ENCODE data around the gene HABP2. TPM values are rescaled to one million over a fixed set of nuclear protein-coding genes. Genes with fewer than 3 reads are reported as not detected.

Gene HABP2
- total RNA-seq, 1 donor from 2014 or later: not detected

DNA sequence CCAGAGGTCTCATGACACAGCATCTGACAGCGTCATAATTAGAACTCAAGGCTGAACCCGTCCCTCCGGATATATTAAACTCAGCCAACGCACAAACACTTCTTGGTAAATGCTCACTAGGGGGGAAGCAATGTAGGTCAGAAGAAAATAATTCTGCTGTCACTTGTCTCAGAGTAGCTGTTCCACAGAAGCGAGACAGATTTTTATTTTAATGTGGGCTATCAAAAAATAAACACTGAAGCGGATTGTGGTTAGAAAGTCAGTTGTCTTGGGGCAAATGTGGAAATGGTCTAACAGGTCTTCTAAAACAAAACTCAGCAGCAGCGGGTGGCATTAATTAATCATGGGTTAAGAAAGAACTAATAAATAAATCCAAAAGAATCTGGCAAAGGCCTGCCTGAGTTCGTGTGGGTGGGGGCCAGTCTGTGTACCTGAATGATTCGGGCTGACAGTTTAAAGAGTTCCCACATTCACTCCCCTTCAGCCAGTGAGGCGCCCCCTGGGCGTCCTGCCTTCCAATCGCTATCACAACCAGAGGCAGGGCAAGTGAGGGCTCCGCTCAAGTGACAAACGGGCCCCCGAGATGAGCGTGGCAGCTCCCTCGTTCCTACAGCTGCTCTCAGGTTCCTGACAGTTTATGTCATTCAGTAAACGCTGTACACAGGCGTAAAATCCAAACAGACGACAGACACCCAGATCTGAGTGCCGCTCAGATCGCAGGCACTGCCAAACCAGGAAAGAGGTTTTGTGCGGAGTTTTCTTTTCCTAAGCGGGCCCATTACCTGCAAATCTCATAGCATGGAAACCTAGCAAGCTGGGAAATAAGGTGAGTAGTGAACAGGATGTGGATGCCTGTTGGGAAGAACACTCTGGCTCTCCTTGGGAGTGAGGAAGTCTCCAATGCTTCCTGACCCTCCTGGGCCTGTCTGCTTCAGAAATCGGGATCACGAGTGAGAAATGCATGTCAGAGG, 58.1 kb downstream of the HABP2 start:
- Mint-ChIP-seq H3K4me1 (ENCODE audit: low read depth) (peaks cover 6% of the 10 kb centered on the region), H3K27ac (ENCODE audit: unreplicated experiment) (no peak overlapping the region), H3K36me3 (ENCODE audit: low read depth) (no peaks in the 10 kb centered on the region), H3K27me3 (ENCODE audit: low read depth) (peaks cover 58% of the 10 kb centered on the region), H3K9me3 (ENCODE audit: low read depth) (no peaks in the 10 kb centered on the region), H3K4me3 (ENCODE audit: unreplicated experiment) (no peak overlapping the region)
- TF ChIP-seq, protein P1, sequence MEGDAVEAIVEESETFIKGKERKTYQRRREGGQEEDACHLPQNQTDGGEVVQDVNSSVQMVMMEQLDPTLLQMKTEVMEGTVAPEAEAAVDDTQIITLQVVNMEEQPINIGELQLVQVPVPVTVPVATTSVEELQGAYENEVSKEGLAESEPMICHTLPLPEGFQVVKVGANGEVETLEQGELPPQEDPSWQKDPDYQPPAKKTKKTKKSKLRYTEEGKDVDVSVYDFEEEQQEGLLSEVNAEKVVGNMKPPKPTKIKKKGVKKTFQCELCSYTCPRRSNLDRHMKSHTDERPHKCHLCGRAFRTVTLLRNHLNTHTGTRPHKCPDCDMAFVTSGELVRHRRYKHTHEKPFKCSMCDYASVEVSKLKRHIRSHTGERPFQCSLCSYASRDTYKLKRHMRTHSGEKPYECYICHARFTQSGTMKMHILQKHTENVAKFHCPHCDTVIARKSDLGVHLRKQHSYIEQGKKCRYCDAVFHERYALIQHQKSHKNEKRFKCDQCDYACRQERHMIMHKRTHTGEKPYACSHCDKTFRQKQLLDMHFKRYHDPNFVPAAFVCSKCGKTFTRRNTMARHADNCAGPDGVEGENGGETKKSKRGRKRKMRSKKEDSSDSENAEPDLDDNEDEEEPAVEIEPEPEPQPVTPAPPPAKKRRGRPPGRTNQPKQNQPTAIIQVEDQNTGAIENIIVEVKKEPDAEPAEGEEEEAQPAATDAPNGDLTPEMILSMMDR (IDR thresholded peaks at IDR 0.05): no peak
- no peak for DNase-seq (ENCODE audit: low spot score)

DNA sequence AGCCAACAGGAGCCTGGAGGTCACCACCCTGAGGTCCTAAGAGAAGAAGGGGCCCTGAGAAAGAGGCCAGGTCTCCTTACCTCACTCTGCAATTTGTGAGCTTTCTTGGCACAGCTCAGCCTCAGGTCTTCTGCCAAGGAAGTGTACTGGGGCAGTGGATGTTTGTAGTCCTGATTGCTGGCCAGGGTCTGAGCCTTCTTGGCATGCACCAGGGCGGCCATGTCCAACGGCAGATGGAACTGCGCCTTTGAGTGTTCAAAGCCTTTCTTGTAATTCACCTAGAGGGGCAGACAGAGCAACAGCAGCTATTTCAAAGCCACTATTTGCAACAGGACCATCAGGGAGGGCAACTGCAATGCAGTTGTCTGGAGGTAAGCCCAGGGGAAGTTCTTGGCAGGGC, 59.3 kb downstream of the HABP2 start:
- no peaks in the 10 kb centered on the region for H3K36me3 Mint-ChIP-seq (ENCODE audit: low read depth)
- TF ChIP-seq, protein P1 (IDR thresholded peaks at IDR 0.05): no peak
- H3K9me3 Mint-ChIP-seq (ENCODE audit: low read depth): no peaks in the 10 kb centered on the region
- peaks cover 70% of the 10 kb centered on the region for H3K27me3 Mint-ChIP-seq (ENCODE audit: low read depth)
- H3K4me3 Mint-ChIP-seq (ENCODE audit: unreplicated experiment): no peak overlapping the region
- DNase-seq (ENCODE audit: low spot score): no peak
- peaks cover 6% of the 10 kb centered on the region for H3K4me1 Mint-ChIP-seq (ENCODE audit: low read depth)
- no peak overlapping the region for H3K27ac Mint-ChIP-seq (ENCODE audit: unreplicated experiment)

DNA sequence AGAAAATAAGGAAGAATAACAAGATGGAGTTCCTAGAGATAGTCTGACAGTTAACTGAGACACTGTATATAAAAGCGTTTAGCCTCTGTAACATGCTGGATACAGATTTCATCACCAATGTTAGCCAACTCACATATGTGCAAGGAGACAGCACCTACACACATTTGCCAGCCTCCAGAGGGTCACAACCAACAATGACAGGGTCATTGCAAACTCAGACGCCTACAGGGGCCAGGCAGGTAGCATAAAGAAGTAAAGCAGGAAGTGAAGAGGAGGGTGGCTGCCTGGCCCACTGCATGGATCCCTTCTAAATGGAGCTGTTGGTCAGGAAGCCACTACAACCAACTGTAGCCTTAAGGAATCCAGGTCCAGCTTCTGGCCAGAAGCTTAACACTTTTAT, 60.6 kb downstream of the HABP2 start:
- peaks cover 6% of the 10 kb centered on the region for H3K4me1 Mint-ChIP-seq (ENCODE audit: low read depth)
- no peak overlapping the region for H3K27ac Mint-ChIP-seq (ENCODE audit: unreplicated experiment)
- DNase-seq (ENCODE audit: low spot score): no peak
- H3K36me3 Mint-ChIP-seq (ENCODE audit: low read depth): no peaks in the 10 kb centered on the region
- H3K9me3 Mint-ChIP-seq (ENCODE audit: low read depth): no peaks in the 10 kb centered on the region
- H3K27me3 Mint-ChIP-seq (ENCODE audit: low read depth): peaks cover 70% of the 10 kb centered on the region
- TF ChIP-seq, protein P1 (IDR thresholded peaks at IDR 0.05): no peak
- no peak overlapping the region for H3K4me3 Mint-ChIP-seq (ENCODE audit: unreplicated experiment)

DNA sequence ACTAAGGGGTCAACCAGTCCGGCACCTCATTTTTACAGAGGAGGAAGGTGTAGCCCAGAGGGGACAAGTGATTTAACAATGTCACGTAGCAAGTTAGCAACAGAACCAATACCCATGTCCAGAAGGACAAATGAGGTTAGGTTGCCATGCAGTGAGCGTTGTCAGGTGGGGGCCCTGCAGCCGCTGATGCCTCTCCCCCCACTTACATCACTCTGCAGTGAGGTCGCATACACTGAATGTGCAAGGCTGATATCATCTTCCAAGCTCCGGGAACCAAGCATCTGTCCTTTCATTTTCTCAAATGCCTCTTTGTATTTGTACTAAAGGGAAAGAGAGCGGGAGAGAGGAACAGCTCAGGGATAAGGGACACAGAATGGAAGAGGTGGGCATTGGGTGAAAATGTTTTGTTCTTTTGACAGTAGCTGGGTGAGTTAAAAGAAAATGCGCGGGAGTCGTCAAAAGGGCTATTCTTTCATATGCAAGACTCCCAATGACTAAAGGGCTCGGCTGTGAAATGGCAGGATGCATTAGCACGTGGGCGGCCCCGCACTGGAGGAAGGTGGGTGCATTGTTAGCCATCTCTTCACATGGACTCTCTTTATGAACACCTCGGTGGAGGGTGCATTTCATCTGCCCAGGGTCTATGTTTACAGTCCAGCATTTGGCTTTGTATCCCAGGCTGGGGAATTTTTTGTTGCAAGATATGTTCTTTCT, 61.3 kb downstream of the HABP2 start:
- no peak overlapping the region for H3K4me3 Mint-ChIP-seq (ENCODE audit: unreplicated experiment)
- peaks cover 6% of the 10 kb centered on the region for H3K4me1 Mint-ChIP-seq (ENCODE audit: low read depth)
- H3K9me3 Mint-ChIP-seq (ENCODE audit: low read depth): no peaks in the 10 kb centered on the region
- peak overlapping the region; percentile 1 for H3K27ac Mint-ChIP-seq (ENCODE audit: unreplicated experiment)
- DNase-seq (ENCODE audit: low spot score): no peak
- TF ChIP-seq, protein P1 (IDR thresholded peaks at IDR 0.05): no peak
- no peaks in the 10 kb centered on the region for H3K36me3 Mint-ChIP-seq (ENCODE audit: low read depth)
- peaks cover 73% of the 10 kb centered on the region for H3K27me3 Mint-ChIP-seq (ENCODE audit: low read depth)
